ENCODE results near the gene BMPR1B.

BMPR1B gene

DNA sequence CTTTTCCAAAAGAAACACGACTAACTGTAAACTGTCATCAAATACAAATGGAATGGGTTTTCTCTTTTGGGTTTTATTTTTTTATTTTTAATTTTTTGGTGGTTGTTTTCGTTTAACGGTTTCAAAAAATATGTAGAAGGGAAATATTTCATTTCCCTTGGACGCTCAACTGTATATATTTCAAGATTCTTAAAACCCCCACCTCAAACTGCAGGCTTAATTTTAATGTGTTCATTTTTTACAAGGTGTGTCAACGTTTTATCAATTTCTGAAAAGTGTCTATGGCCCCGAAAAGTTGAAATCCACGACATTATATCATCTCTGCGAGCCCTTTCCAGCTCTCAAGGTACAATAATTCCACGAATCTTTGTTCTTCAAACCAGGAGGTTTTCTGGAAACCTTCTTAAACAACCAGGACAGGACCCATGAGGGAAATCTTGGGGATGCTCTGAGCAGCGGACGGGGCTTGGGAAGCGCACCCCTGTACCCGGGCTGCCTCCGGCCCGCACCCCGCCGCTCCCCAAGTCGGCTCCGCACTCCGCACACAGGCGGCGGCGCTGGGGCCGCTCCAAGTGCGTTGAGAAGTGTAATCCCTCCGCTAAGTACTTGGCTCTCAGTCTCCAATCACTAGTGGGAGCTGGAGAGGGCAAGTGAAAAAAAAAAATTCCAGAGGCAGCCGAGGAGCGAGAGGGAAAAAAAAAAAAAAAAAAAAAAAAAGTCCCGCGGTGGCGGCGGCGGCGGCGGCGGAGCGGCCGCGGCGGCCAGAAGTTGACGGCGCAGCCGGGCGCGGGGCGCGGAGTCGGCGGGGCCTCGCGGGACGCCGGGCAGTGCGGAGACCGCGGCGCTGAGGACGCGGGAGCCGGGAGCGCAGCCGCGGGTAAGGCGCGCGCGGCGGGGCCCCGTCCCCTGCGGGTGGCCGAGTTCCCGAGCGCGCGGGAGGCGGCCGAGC, at the start of gene BMPR1B:
BMPR1B (plus strand) TSS at position 764 of the 949 bp plus-strand sequence. CDS start 346,470 bp downstream, outside the sequence.
- peak within 1 kb of the TSS; percentile 39 for H3K27ac ChIP-seq (ENCODE audit: low read length)

DNA sequence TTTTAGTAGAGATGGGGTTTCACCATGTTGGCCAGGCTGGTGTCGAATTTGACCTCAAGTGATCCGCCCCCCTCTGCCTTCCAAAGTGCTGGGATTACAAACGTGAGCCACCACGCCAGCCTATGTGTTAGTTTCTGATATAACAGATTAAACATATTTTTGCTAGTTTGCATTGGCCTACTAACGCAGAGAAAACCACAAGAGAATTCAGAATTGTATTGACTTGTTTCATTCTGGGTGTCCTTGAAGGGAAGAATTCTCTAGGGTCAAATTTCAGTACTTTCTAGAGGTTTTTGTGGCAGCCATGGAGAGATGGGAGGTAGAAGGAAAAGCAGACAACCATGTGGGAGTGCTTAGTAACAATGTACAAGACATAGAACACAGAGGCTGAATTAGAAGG, 46.1 kb upstream of the BMPR1B start:
- Histone ChIP-seq H3K9me3 (ENCODE audit: control insufficient read depth in 1 of 2, low read length in 2 of 2) (no peaks in the 10 kb centered on the region), H3K27me3 (ENCODE audit: low read depth, low read length) (no peaks in the 10 kb centered on the region)

More for the DNA sequence above, at the start of gene BMPR1B:
- H3K27me3 ChIP-seq (ENCODE audit: low read depth, low read length): peaks cover 16% of the 10 kb centered on the region
- peak within 1 kb of the TSS; percentile 55 to 63 for H3K4me3 ChIP-seq (ENCODE audit: low read depth in 1 of 2, low read length in 2 of 2)
- no peaks in the 10 kb centered on the region for H3K36me3 ChIP-seq (ENCODE audit: control insufficient read depth in 1 of 2, insufficient read depth in 2 of 2, low read length in 2 of 2)
- H3K9me3 ChIP-seq (ENCODE audit: control insufficient read depth in 1 of 2, low read length in 2 of 2): no peaks in the 10 kb centered on the region
- peaks cover 0 to 12% of the 10 kb centered on the region in 2 donors for H3K4me1 ChIP-seq (ENCODE audit: control insufficient read depth in 1 of 2, insufficient read depth in 2 of 2, low read length in 2 of 2)

DNA sequence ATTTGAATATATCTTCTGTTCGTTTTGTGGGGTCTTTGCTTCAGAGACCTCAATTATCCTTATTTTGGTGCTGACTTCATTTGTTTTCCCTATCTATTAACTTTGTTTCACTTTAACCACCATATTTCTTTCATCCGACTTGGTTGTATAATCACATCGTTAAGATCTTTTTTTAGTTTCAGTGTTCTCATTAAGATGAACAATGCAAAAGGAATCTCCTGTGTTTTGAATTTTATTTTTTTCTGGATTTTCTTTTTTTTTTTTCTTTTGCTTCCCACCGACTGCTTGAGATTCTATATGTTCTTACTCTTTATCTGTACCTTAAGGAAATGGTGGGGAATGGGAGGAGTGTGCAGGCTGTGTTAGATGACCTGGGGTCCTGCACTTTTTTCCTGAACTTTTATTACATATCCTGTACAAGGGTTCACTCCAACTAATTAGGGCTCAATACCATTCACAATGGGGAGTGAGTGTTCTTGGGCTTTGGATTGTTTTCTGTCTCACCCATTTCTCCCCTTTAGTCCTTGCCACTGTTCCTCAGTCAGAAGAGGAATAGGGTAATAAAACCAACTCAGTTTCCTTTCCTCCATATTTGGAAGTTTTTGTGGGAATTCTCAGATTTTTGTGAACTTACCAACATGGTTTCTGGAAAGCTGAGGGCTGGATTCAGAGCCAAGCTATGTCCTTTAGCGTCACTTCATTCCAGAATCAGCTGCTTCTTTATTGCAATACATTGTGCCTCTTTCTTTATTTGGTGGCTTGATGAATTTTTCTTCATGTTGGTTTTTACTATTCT, 43.2 kb upstream of the BMPR1B start:
- H3K4me3 ChIP-seq (ENCODE audit: low read depth in 1 of 2, low read length in 2 of 2): no peak overlapping the region
- H3K27ac ChIP-seq (ENCODE audit: low read length): peak overlapping the region; percentile 20
- no peaks in the 10 kb centered on the region for H3K36me3 ChIP-seq (ENCODE audit: control insufficient read depth in 1 of 2, insufficient read depth in 2 of 2, low read length in 2 of 2)
- H3K27me3 ChIP-seq (ENCODE audit: low read depth, low read length): no peaks in the 10 kb centered on the region
- peaks cover 0 to 2% of the 10 kb centered on the region in 2 donors for H3K9me3 ChIP-seq (ENCODE audit: control insufficient read depth in 1 of 2, low read length in 2 of 2)
- no peaks in the 10 kb centered on the region for H3K4me1 ChIP-seq (ENCODE audit: control insufficient read depth in 1 of 2, insufficient read depth in 2 of 2, low read length in 2 of 2)

More for the DNA sequence above, 46.1 kb upstream of the BMPR1B start:
- Histone ChIP-seq H3K4me3 (ENCODE audit: low read depth in 1 of 2, low read length in 2 of 2) (no peak overlapping the region), H3K4me1 (ENCODE audit: control insufficient read depth in 1 of 2, insufficient read depth in 2 of 2, low read length in 2 of 2) (no peaks in the 10 kb centered on the region), H3K27ac (ENCODE audit: low read length) (no peak overlapping the region), H3K36me3 (ENCODE audit: control insufficient read depth in 1 of 2, insufficient read depth in 2 of 2, low read length in 2 of 2) (no peaks in the 10 kb centered on the region)

DNA sequence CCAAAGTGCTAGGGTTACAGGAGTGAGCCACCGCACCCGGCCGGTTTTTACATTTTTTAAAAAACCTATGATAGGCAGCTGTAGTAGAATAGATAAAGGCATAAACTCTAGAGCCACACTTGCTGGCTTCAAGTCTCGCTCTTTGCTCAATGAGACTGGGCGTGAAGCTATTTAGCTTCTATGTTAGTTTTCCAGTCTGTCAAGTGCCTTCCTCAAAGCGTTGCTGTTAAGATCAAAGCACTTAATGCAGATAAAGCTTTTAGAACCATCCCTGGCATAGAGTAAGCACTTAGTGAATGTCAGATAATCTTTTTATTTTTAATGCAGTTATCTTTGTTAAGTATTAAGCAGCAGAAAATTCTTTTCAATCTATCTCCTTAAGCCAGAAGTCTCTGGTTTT, 42.0 kb upstream of the BMPR1B start:
- H3K36me3 ChIP-seq (ENCODE audit: control insufficient read depth in 1 of 2, insufficient read depth in 2 of 2, low read length in 2 of 2): no peaks in the 10 kb centered on the region
- H3K4me1 ChIP-seq (ENCODE audit: control insufficient read depth in 1 of 2, insufficient read depth in 2 of 2, low read length in 2 of 2): no peaks in the 10 kb centered on the region
- H3K4me3 ChIP-seq (ENCODE audit: low read depth in 1 of 2, low read length in 2 of 2): no peak overlapping the region
- no peak overlapping the region for H3K27ac ChIP-seq (ENCODE audit: low read length)
- peaks cover 0 to 2% of the 10 kb centered on the region in 2 donors for H3K9me3 ChIP-seq (ENCODE audit: control insufficient read depth in 1 of 2, low read length in 2 of 2)
- no peaks in the 10 kb centered on the region for H3K27me3 ChIP-seq (ENCODE audit: low read depth, low read length)

DNA sequence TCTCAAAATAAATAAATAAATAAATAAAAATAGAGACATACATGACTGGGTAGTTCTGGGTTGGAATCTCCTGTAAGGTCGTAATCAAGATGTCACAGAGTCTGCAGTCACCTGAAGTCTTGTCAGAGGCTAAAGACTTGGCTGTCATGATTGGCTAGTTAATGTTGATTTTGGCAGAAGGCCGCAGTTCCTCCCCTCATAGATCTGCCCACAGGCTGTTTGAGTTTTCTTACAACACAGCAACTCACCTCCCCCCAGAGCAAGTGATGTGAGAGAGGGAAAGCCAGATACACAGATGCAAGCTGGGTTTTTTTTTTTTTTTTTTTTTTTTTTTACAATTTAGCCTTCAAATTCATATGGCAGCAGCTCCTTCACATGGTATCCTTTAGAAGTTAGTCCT, 36.4 kb upstream of the BMPR1B start:
- Histone ChIP-seq H3K4me3 (ENCODE audit: low read depth in 1 of 2, low read length in 2 of 2) (no peak overlapping the region), H3K27ac (ENCODE audit: low read length) (no peak overlapping the region), H3K27me3 (ENCODE audit: low read depth, low read length) (no peaks in the 10 kb centered on the region), H3K36me3 (ENCODE audit: control insufficient read depth in 1 of 2, insufficient read depth in 2 of 2, low read length in 2 of 2) (no peaks in the 10 kb centered on the region), H3K9me3 (ENCODE audit: control insufficient read depth in 1 of 2, low read length in 2 of 2) (peaks cover 0 to 2% of the 10 kb centered on the region in 2 donors), H3K4me1 (ENCODE audit: control insufficient read depth in 1 of 2, insufficient read depth in 2 of 2, low read length in 2 of 2) (no peaks in the 10 kb centered on the region)

DNA sequence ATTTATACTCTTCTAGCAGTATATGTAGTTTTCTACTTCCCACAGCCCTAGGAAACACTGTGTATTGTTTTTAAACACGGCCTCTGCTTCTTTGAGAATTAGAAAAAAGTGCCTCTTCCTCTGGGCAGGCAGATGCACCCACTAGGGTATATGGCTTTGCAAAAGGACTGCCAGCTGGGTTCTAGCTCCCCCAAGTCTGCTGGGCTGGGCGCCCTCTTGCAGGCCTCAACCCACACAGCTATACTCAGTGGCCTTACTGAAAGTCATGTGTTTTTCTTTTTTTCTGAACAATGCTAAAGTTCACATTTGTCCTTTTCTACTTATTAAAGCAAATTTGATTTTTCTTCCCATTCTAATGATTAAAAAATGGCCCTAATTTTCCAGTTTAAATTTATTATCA, 35.5 kb upstream of the BMPR1B start:
- no peaks in the 10 kb centered on the region for H3K27me3 ChIP-seq (ENCODE audit: low read depth, low read length)
- peaks cover 0 to 2% of the 10 kb centered on the region in 2 donors for H3K9me3 ChIP-seq (ENCODE audit: control insufficient read depth in 1 of 2, low read length in 2 of 2)
- no peaks in the 10 kb centered on the region for H3K4me1 ChIP-seq (ENCODE audit: control insufficient read depth in 1 of 2, insufficient read depth in 2 of 2, low read length in 2 of 2)
- H3K4me3 ChIP-seq (ENCODE audit: low read depth in 1 of 2, low read length in 2 of 2): no peak overlapping the region
- H3K27ac ChIP-seq (ENCODE audit: low read length): no peak overlapping the region
- no peaks in the 10 kb centered on the region for H3K36me3 ChIP-seq (ENCODE audit: control insufficient read depth in 1 of 2, insufficient read depth in 2 of 2, low read length in 2 of 2)

DNA sequence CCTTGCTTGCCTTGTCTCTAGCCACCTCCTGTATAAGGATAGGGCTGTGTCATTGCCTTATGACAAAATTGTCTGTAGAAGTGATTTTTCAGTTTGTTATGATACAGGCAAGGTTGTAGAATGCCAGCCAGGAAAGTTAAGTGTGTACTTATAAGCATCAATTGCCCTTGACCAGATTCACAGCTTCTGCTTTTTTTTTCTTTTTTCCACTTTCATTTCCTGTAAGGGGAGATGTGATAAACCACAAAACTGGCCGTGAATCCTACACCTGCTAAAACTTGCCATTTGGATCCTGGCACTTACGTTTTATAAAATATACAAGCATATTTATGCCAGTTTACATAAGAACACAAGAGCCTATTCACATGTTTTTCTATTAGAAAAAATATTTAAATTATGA, 35.0 kb upstream of the BMPR1B start:
- Histone ChIP-seq H3K4me3 (ENCODE audit: low read depth in 1 of 2, low read length in 2 of 2) (no peak overlapping the region), H3K9me3 (ENCODE audit: control insufficient read depth in 1 of 2, low read length in 2 of 2) (peaks cover 0 to 2% of the 10 kb centered on the region in 2 donors), H3K4me1 (ENCODE audit: control insufficient read depth in 1 of 2, insufficient read depth in 2 of 2, low read length in 2 of 2) (no peaks in the 10 kb centered on the region), H3K27ac (ENCODE audit: low read length) (no peak overlapping the region), H3K27me3 (ENCODE audit: low read depth, low read length) (no peaks in the 10 kb centered on the region), H3K36me3 (ENCODE audit: control insufficient read depth in 1 of 2, insufficient read depth in 2 of 2, low read length in 2 of 2) (no peaks in the 10 kb centered on the region)

DNA sequence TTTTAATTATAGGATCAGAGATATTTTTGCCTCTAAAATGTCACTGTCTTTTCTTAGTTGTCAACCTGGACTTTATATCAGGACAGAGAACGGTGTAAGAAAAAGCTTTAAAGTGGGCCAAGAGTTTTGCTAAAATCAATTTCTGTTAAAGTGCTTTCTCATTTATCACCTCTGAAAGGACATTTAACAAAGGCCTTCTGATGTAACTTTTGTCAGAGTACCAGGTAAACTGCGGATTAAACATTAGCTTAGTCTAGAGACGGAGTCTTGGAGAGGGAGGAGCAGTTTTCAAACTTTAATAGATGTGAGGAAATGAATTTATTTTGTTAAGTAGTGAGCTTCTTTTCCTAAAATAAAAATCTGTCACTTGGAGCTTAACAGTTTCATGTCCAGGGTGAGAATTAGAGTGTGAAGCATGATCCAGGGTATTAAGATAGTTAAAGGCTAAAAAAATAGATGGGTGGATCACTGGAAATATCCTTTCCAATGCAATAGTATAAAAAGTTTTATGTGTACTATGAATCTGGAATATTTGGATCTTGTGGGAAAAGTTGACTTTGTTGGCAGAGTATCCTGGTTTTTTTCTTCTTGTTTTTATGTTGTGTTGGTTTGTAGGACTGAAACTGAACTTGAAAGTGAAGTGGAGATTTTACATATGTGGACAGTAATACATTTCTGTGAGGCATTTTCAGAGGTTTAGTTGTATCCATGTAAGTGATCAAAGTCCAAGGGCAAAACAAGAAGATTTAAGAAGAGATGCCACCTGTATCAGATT, 33.6 kb upstream of the BMPR1B start:
- no peaks in the 10 kb centered on the region for H3K36me3 ChIP-seq (ENCODE audit: control insufficient read depth in 1 of 2, insufficient read depth in 2 of 2, low read length in 2 of 2)
- H3K4me3 ChIP-seq (ENCODE audit: low read depth in 1 of 2, low read length in 2 of 2): no peak overlapping the region
- no peaks in the 10 kb centered on the region for H3K9me3 ChIP-seq (ENCODE audit: control insufficient read depth in 1 of 2, low read length in 2 of 2)
- H3K4me1 ChIP-seq (ENCODE audit: control insufficient read depth in 1 of 2, insufficient read depth in 2 of 2, low read length in 2 of 2): no peaks in the 10 kb centered on the region
- H3K27me3 ChIP-seq (ENCODE audit: low read depth, low read length): no peaks in the 10 kb centered on the region
- H3K27ac ChIP-seq (ENCODE audit: low read length): no peak overlapping the region

DNA sequence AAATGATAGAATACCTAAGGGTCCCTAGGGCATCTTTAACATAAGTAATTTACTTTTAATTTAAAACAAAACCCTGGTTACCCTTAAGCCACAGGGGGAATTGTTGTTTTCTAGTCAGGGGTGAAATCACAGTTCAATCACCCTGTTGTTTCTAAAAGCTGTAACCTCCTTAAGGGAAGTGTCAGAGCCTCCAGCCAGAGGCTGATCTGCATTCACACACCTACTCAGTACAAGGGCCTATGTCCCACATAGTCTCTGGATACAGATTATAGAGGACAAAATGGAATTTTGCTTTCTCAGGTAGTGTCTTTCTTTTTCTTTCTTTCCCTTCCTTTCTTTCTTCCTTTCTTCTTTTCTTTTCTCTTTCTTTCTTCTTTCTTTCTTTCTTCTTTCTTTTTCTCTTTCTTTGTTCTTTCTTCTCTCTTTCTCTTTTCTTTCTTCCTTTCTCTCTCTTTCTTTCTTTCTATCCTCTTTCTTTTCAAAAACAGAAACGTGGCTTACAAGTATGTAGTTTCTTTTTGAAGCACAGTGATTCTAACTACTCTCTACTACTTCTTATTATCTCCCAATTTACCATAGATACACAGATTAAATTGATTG, 31.1 kb upstream of the BMPR1B start:
- H3K27me3 ChIP-seq (ENCODE audit: low read depth, low read length): no peaks in the 10 kb centered on the region
- no peaks in the 10 kb centered on the region for H3K4me1 ChIP-seq (ENCODE audit: control insufficient read depth in 1 of 2, insufficient read depth in 2 of 2, low read length in 2 of 2)
- H3K4me3 ChIP-seq (ENCODE audit: low read depth in 1 of 2, low read length in 2 of 2): no peak overlapping the region

DNA sequence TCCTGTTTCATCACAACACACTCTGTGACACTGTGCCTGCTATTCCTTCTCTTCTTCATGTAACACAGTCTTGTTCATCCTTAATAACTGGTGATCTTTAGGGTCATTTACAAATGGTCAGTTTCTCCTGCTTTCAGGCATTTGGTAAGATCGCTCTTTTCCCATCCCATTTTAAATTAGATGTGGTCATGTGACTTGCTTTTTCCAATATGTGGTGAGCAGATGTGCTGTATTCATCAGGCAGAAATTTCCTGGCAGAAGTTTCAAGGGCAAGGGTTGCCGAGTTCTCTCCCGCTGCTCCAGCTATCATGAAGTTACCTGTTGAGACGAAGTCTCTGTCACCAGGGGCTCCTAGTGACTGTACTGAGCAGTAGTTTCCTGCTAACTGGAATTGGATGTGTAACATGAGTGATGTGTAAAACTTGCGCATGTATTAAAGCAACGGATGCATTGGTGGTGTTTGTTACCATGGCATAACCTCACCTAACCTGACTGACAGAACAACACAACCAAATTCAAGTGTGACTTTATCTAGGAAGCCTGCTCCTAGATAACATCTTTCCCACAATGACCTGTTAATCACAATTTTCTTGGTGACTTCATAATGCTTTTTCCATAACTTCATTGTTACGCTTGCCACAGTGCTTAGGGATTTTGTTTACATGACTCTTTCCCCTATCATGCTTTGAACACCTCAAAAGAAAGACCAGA, 29.5 kb upstream of the BMPR1B start:
- no peak overlapping the region for H3K4me3 ChIP-seq (ENCODE audit: low read depth in 1 of 2, low read length in 2 of 2)
- H3K36me3 ChIP-seq (ENCODE audit: control insufficient read depth in 1 of 2, insufficient read depth in 2 of 2, low read length in 2 of 2): no peaks in the 10 kb centered on the region
- no peaks in the 10 kb centered on the region for H3K4me1 ChIP-seq (ENCODE audit: control insufficient read depth in 1 of 2, insufficient read depth in 2 of 2, low read length in 2 of 2)
- no peaks in the 10 kb centered on the region for H3K27me3 ChIP-seq (ENCODE audit: low read depth, low read length)
- no peak overlapping the region for H3K27ac ChIP-seq (ENCODE audit: low read length)
- H3K9me3 ChIP-seq (ENCODE audit: control insufficient read depth in 1 of 2, low read length in 2 of 2): no peaks in the 10 kb centered on the region

More for the DNA sequence above, 31.1 kb upstream of the BMPR1B start:
- H3K9me3 ChIP-seq (ENCODE audit: control insufficient read depth in 1 of 2, low read length in 2 of 2): no peaks in the 10 kb centered on the region
- no peaks in the 10 kb centered on the region for H3K36me3 ChIP-seq (ENCODE audit: control insufficient read depth in 1 of 2, insufficient read depth in 2 of 2, low read length in 2 of 2)
- H3K27ac ChIP-seq (ENCODE audit: low read length): no peak overlapping the region
